GM10847 (cell line): ENCODE data around the gene DAG1.

Source experiments
- POLR2A ChIP-seq: IDR thresholded peaks from 2 replicates; pipeline ENCODE4 v1.6.1; 2011; ENCODE audit not compliant: insufficient read length; ENCODE audit errors: extremely low read depth

The DAG1 gene

GRCh38 chr3:49461443-49462171 lies 8.5 kb upstream of the DAG1 start:
- TF ChIP-seq POLR2A, result no peak

- TF ChIP-seq POLR2A, result no peak
These were observed 7.8 kb upstream of the DAG1 start for GRCh38 chr3:49462222-49462621.

- TF ChIP-seq POLR2A, result no peak
These were observed 4.6 kb upstream of the DAG1 start for GRCh38 chr3:49465270-49466034.

- no peak for TF ChIP-seq POLR2A
These were observed 4.0 kb upstream of the DAG1 start for GRCh38 chr3:49466085-49466484.

GRCh38 chr3:49469037-49469935 lies 781 bp upstream of the DAG1 start:
- TF ChIP-seq POLR2A, result no peak

- TF ChIP-seq POLR2A, result no peak
These were observed 800 bp downstream of the DAG1 start for GRCh38 chr3:49470714-49471420.

GRCh38 chr3:49471856-49472495 lies 1.9 kb downstream of the DAG1 start:
- no peak for TF ChIP-seq POLR2A

- no peak for TF ChIP-seq POLR2A
These were observed 6.5 kb downstream of the DAG1 start for GRCh38 chr3:49476563-49476962.

GRCh38 chr3:49482766-49483165 lies 12.7 kb downstream of the DAG1 start:
- no peak for TF ChIP-seq POLR2A

GRCh38 chr3:49484471-49484870 lies 14.4 kb downstream of the DAG1 start:
- TF ChIP-seq POLR2A, result no peak

GRCh38 chr3:49489247-49489646 lies 19.2 kb downstream of the DAG1 start:
- no peak for TF ChIP-seq POLR2A

- no peak for TF ChIP-seq POLR2A
These were observed 22.9 kb downstream of the DAG1 start for GRCh38 chr3:49492969-49493368.

GRCh38 chr3:49493901-49494300 lies 23.8 kb downstream of the DAG1 start:
- no peak for TF ChIP-seq POLR2A

GRCh38 chr3:49495023-49495422 lies 25.0 kb downstream of the DAG1 start:
- TF ChIP-seq POLR2A, result no peak
